CD4-positive, alpha-beta T cell (primary cell): ENCODE results near the gene RNF111. TPM values are rescaled to one million over a fixed set of nuclear protein-coding genes. Genes with fewer than 3 reads are reported as not detected.
"Not testable (repeated sequence)": the region's sequence is repeated elsewhere in the genome, so short reads cannot be mapped to it uniquely, and the experiment has no call there.

ENCODE experiments used
- ATAC-seq: fragments of 200-7000 bp; cut with Tn5 transposase; one replicate; pipeline ENCODE4 v1.10.0; 2022; ENCODE audit warnings: mild to moderate bottlenecking; ENCODE audit not compliant: poor library complexity
- CTCF ChIA-PET: fragments of 350-600 bp; sonication (Branson Sonifier 250); formaldehyde crosslinking; loops from one replicate; lab custom pipeline; 2021; ENCODE audit warnings: antibody characterized with exemption, inconsistent platforms; lab: Charles Lee
- POLR2A ChIA-PET: fragments of 350-600 bp; sonication (Branson Sonifier 250); formaldehyde crosslinking; loops from one replicate; lab custom pipeline; 2021; ENCODE audit warnings: antibody characterized with exemption, inconsistent platforms; lab: Charles Lee
- DNase-seq, 14 experiments: peaks; one replicate each; pipeline ENCODE4 v3.0.0-alpha.2; 2013 to 2020; ENCODE audit warnings: mixed read lengths in 2 of 14
- H3K27ac ChIP-seq, 2 donors: one replicate each; pipeline versions ENCODE4 v1.5.1 to v1.7.0; 2013; ENCODE audit warnings: low read length in 2 of 2, low read depth in 1 of 2, mild to moderate bottlenecking in 1 of 2
- H3K27me3 ChIP-seq, 2 experiments: 1 replicate in 1 of 2; 2 replicates in 1 of 2; pipeline versions ENCODE4 v1.6.1 to v1.7.0; 2013; ENCODE audit warnings: low read length in 2 of 2, control low read depth in 1 of 2, mild to moderate bottlenecking in 1 of 2, moderate library complexity in 1 of 2; ENCODE audit not compliant: insufficient read depth in 2 of 2, control insufficient read depth in 1 of 2
- H3K36me3 ChIP-seq: one replicate; pipeline ENCODE4 v1.6.1; 2013; ENCODE audit warnings: low read length, control low read depth; ENCODE audit not compliant: insufficient read depth
- H3K4me1 ChIP-seq: one replicate; pipeline ENCODE4 v1.6.1; 2013; ENCODE audit warnings: low read length, control low read depth; ENCODE audit not compliant: insufficient read depth
- H3K4me3 ChIP-seq: one replicate; pipeline ENCODE4 v1.5.1; 2013; ENCODE audit warnings: mild to moderate bottlenecking, low read length, moderate library complexity
- H3K9me3 ChIP-seq, 2 experiments: 1 replicate in 1 of 2; 2 replicates in 1 of 2; pipeline versions ENCODE4 v1.6.1 to v1.7.0; 2013; ENCODE audit warnings: low read length in 2 of 2, mild to moderate bottlenecking in 2 of 2, control low read depth in 1 of 2, moderate library complexity in 1 of 2; ENCODE audit not compliant: control insufficient read depth in 1 of 2, insufficient read depth in 1 of 2
- H3K27ac Mint-ChIP-seq: one replicate; pipeline ENCODE4 v1.8.0; 2020; ENCODE audit warnings: mixed read lengths
- H3K27me3 Mint-ChIP-seq: one replicate; pipeline ENCODE4 v1.8.0; 2021; ENCODE audit warnings: mixed read lengths
- H3K36me3 Mint-ChIP-seq: one replicate; pipeline ENCODE4 v1.8.0; 2021; ENCODE audit warnings: low read depth, mixed read lengths
- H3K4me1 Mint-ChIP-seq: one replicate; pipeline ENCODE4 v1.8.0; 2021; ENCODE audit warnings: low read depth, mixed read lengths
- H3K4me3 Mint-ChIP-seq: one replicate; pipeline ENCODE4 v1.8.0; 2020; ENCODE audit warnings: mild to moderate bottlenecking, mixed read lengths
- H3K9me3 Mint-ChIP-seq: one replicate; pipeline ENCODE4 v1.8.0; 2020; ENCODE audit warnings: mixed read lengths
- intact Hi-C, 2 experiments: fragments of 100-400 bp; cut with DNase I in 1 of 2; cut with micrococcal nuclease in 1 of 2; formaldehyde crosslinking; loops; one replicate each; pipeline versions ENCODE4 v1.15.1 to v1.9.0; 2023 to 2025; cut with DNase I, micrococcal nuclease
- total RNA-seq, 174 experiments: library from RNA in 2 of 174; stranded (reverse) in 2 of 174; gene quantifications; one replicate each; pipeline ENCODE4 v1.2.3 and lab custom pipeline; 2021 to 2026
- TF ChIP-seq, protein P1 (sequence below): fragments of 200-600 bp; IDR thresholded peaks from one replicate; pipeline ENCODE4 v1.8.0; 2022; ENCODE audit warnings: antibody characterized with exemption, mild to moderate bottlenecking

RNF111 gene
- total RNA-seq, 2 experiments from 2014 or later = 35.4 to 37.1 TPM

GRCh38 chr15:59143281-59143680, 155.8 kb downstream of the RNF111 start:
- no peaks in the 10 kb centered on the region for H3K27me3 ChIP-seq
- no peak for DNase-seq
- Mint-ChIP-seq H3K27me3 (no peaks in the 10 kb centered on the region), H3K9me3 (no peaks in the 10 kb centered on the region), H3K27ac (no peak overlapping the region), H3K36me3 (no peaks in the 10 kb centered on the region), H3K4me1 (no peaks in the 10 kb centered on the region), H3K4me3 (no peak overlapping the region)
- intact Hi-C loops = no loop called here
- TF ChIP-seq, protein P1, sequence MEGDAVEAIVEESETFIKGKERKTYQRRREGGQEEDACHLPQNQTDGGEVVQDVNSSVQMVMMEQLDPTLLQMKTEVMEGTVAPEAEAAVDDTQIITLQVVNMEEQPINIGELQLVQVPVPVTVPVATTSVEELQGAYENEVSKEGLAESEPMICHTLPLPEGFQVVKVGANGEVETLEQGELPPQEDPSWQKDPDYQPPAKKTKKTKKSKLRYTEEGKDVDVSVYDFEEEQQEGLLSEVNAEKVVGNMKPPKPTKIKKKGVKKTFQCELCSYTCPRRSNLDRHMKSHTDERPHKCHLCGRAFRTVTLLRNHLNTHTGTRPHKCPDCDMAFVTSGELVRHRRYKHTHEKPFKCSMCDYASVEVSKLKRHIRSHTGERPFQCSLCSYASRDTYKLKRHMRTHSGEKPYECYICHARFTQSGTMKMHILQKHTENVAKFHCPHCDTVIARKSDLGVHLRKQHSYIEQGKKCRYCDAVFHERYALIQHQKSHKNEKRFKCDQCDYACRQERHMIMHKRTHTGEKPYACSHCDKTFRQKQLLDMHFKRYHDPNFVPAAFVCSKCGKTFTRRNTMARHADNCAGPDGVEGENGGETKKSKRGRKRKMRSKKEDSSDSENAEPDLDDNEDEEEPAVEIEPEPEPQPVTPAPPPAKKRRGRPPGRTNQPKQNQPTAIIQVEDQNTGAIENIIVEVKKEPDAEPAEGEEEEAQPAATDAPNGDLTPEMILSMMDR = no peak
- no peaks in the 10 kb centered on the region for H3K36me3 ChIP-seq
- CTCF ChIA-PET = no interaction called here
- no peak overlapping the region for H3K27ac ChIP-seq
- H3K4me3 ChIP-seq = no peak overlapping the region
- no peak for ATAC-seq
- POLR2A ChIA-PET = no interaction called here
- no peaks in the 10 kb centered on the region for H3K4me1 ChIP-seq
- no peaks in the 10 kb centered on the region for H3K9me3 ChIP-seq

GRCh38 chr15:59144594-59144993, 157.1 kb downstream of the RNF111 start:
- H3K27ac ChIP-seq, H3K27me3 ChIP-seq, H3K36me3 ChIP-seq, H3K27me3 Mint-ChIP-seq, H3K4me3 ChIP-seq, H3K4me1 Mint-ChIP-seq, H3K27ac Mint-ChIP-seq, intact Hi-C loops, CTCF ChIA-PET, H3K9me3 ChIP-seq, H3K9me3 Mint-ChIP-seq, H3K4me3 Mint-ChIP-seq, DNase-seq, ATAC-seq, H3K4me1 ChIP-seq, H3K36me3 Mint-ChIP-seq: not testable (repeated sequence)
- POLR2A ChIA-PET = interaction anchor here (0.6 kb wide), 1 partner anchor 381 kb away, joined by 3 read pairs; no protein-coding TSS in a partner anchor

Other genes starting within 250 kb of the RNF111 start
- 10 to 100 TPM; 70.5 to 80.4 TPM for gene ADAM10, start 238.0 kb upstream of the RNF111 start, total RNA-seq
- 1 to 10 TPM; 7.5 to 7.7 TPM for gene MINDY2, start 216.4 kb upstream of the RNF111 start, total RNA-seq
- 100 to 1,000 TPM; 183 to 189 TPM for gene SLTM, start 54.0 kb upstream of the RNF111 start, total RNA-seq
- under 1 TPM in 1 of 2 experiments, not detected in 1; 0.85 TPM for gene CCNB2, start 117.5 kb downstream of the RNF111 start, total RNA-seq
- gene LDHAL6B, start 219.2 kb downstream of the RNF111 start, total RNA-seq = not detected